ENCODE results near the gene HIBADH. TPM values are rescaled to one million over a fixed set of nuclear protein-coding genes. Genes with fewer than 3 reads are reported as not detected.

Gene HIBADH
- total RNA-seq, 1 donor from 2014 or later, result 15.4 TPM

GRCh38 chr7:27520815-27521790 is 141.6 kb downstream of the HIBADH start:
- Mint-ChIP-seq H3K4me3 (ENCODE audit: unreplicated experiment) (no peak overlapping the region), H3K27ac (ENCODE audit: unreplicated experiment) (no peak overlapping the region), H3K4me1 (ENCODE audit: unreplicated experiment) (peaks cover 3% of the 10 kb centered on the region), H3K9me3 (ENCODE audit: unreplicated experiment) (no peaks in the 10 kb centered on the region), H3K27me3 (ENCODE audit: unreplicated experiment) (no peaks in the 10 kb centered on the region), H3K36me3 (ENCODE audit: low read depth, unreplicated experiment) (no peaks in the 10 kb centered on the region)
- TF ChIP-seq CTCF (IDR thresholded peaks at IDR 0.05; ENCODE audit: unreplicated experiment), result no peak
- no peak for DNase-seq (ENCODE audit: low spot score)

- no peak for TF ChIP-seq CTCF (IDR thresholded peaks at IDR 0.05; ENCODE audit: unreplicated experiment)
- Mint-ChIP-seq H3K27me3 (ENCODE audit: unreplicated experiment) (no peaks in the 10 kb centered on the region), H3K4me3 (ENCODE audit: unreplicated experiment) (no peak overlapping the region), H3K9me3 (ENCODE audit: unreplicated experiment) (no peaks in the 10 kb centered on the region), H3K4me1 (ENCODE audit: unreplicated experiment) (no peaks in the 10 kb centered on the region), H3K27ac (ENCODE audit: unreplicated experiment) (no peak overlapping the region), H3K36me3 (ENCODE audit: low read depth, unreplicated experiment) (no peaks in the 10 kb centered on the region)
- DNase-seq (ENCODE audit: low spot score), result no peak
Measured at GRCh38 chr7:27519793-27520469, 142.8 kb downstream of the HIBADH start.

GRCh38 chr7:27518561-27519350 is 143.9 kb downstream of the HIBADH start:
- no peaks in the 10 kb centered on the region for H3K9me3 Mint-ChIP-seq (ENCODE audit: unreplicated experiment)
- no peaks in the 10 kb centered on the region for H3K4me1 Mint-ChIP-seq (ENCODE audit: unreplicated experiment)
- no peak for DNase-seq (ENCODE audit: low spot score)
- H3K36me3 Mint-ChIP-seq (ENCODE audit: low read depth, unreplicated experiment), result no peaks in the 10 kb centered on the region
- no peak overlapping the region for H3K27ac Mint-ChIP-seq (ENCODE audit: unreplicated experiment)
- H3K27me3 Mint-ChIP-seq (ENCODE audit: unreplicated experiment), result no peaks in the 10 kb centered on the region
- no peak for TF ChIP-seq CTCF (IDR thresholded peaks at IDR 0.05; ENCODE audit: unreplicated experiment)
- H3K4me3 Mint-ChIP-seq (ENCODE audit: unreplicated experiment), result no peak overlapping the region

GRCh38 chr7:27516421-27516820 is 146.3 kb downstream of the HIBADH start:
- TF ChIP-seq CTCF (IDR thresholded peaks at IDR 0.05; ENCODE audit: unreplicated experiment), result no peak
- no peak overlapping the region for H3K27ac Mint-ChIP-seq (ENCODE audit: unreplicated experiment)
- H3K9me3 Mint-ChIP-seq (ENCODE audit: unreplicated experiment), result no peaks in the 10 kb centered on the region
- peaks cover 4% of the 10 kb centered on the region for H3K4me1 Mint-ChIP-seq (ENCODE audit: unreplicated experiment)
- peaks cover 2% of the 10 kb centered on the region for H3K27me3 Mint-ChIP-seq (ENCODE audit: unreplicated experiment)
- no peak for DNase-seq (ENCODE audit: low spot score)
- no peak overlapping the region for H3K4me3 Mint-ChIP-seq (ENCODE audit: unreplicated experiment)
- H3K36me3 Mint-ChIP-seq (ENCODE audit: low read depth, unreplicated experiment), result no peaks in the 10 kb centered on the region

Measured in endothelial cell (in vitro differentiated cells).